ENCODE results near the gene TMPO. TPM values are rescaled to one million over a fixed set of nuclear protein-coding genes. Genes with fewer than 3 reads are reported as not detected.
A peak's percentile ranks its signal among the peaks of the same experiment; 100 is the strongest.

TMPO gene
- total RNA-seq, 1 experiment from 2014 or later, result 176 TPM

- Mint-ChIP-seq H3K9me3 (peaks cover 6% of the 10 kb centered on the region; the same call in 1 of the 2 replicates), H3K4me1 (no peaks in the 10 kb centered on the region), H3K27me3 (ENCODE audit: low read depth) (no peaks in the 10 kb centered on the region), H3K4me3 (no peak overlapping the region), H3K36me3 (no peaks in the 10 kb centered on the region), H3K27ac (no peak overlapping the region)
- ATAC-seq (peak; percentile 94), DNase-seq (ENCODE audit: low spot score) (no peak)
- ChIA-PET CTCF (interaction anchor here (0.6 to 2.4 kb wide), 17 partner anchors 10 to 427 kb away, joined by 3 to 16 read pairs (median 4); partner anchors contain the start of genes IKBIP and SLC25A3), POLR2A (no interaction called here)
- TF ChIP-seq AFF4 (CRISPR knock-in tag; IDR thresholded peaks at IDR 0.05; ENCODE audit: borderline replicate concordance) (no peak), ETV6 (CRISPR knock-in tag; IDR thresholded peaks at IDR 0.05) (no peak), MXD4 (CRISPR knock-in tag; IDR thresholded peaks at IDR 0.05; ENCODE audit: borderline replicate concordance) (no peak), GTF2I (CRISPR knock-in tag; conservative IDR thresholded peaks at IDR 0.05) (no peak), OVOL2 (CRISPR knock-in tag; IDR thresholded peaks at IDR 0.05; ENCODE audit: borderline replicate concordance) (no peak), ZNF416 (CRISPR knock-in tag; IDR thresholded peaks at IDR 0.05) (no peak), ZNF671 (CRISPR knock-in tag; IDR thresholded peaks at IDR 0.05) (no peak), FOXP4 (CRISPR knock-in tag; IDR thresholded peaks at IDR 0.05) (no peak), CREB1 (CRISPR knock-in tag; IDR thresholded peaks at IDR 0.05) (no peak), KAT7 (CRISPR knock-in tag; IDR thresholded peaks at IDR 0.05; ENCODE audit: borderline replicate concordance) (no peak), AR (CRISPR knock-in tag; IDR thresholded peaks at IDR 0.05) (no peak)
- TF ChIP-seq, protein P1, sequence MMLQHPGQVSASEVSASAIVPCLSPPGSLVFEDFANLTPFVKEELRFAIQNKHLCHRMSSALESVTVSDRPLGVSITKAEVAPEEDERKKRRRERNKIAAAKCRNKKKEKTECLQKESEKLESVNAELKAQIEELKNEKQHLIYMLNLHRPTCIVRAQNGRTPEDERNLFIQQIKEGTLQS (CRISPR knock-in tag; conservative IDR thresholded peaks at IDR 0.05), result no peak
- TF ChIP-seq, protein P2, sequence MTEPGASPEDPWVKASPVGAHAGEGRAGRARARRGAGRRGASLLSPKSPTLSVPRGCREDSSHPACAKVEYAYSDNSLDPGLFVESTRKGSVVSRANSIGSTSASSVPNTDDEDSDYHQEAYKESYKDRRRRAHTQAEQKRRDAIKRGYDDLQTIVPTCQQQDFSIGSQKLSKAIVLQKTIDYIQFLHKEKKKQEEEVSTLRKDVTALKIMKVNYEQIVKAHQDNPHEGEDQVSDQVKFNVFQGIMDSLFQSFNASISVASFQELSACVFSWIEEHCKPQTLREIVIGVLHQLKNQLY (CRISPR knock-in tag; IDR thresholded peaks at IDR 0.05), result no peak
- TF ChIP-seq, protein P3, sequence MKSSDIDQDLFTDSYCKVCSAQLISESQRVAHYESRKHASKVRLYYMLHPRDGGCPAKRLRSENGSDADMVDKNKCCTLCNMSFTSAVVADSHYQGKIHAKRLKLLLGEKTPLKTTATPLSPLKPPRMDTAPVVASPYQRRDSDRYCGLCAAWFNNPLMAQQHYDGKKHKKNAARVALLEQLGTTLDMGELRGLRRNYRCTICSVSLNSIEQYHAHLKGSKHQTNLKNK (CRISPR knock-in tag; IDR thresholded peaks at IDR 0.05), result no peak
- TF ChIP-seq, protein P4, sequence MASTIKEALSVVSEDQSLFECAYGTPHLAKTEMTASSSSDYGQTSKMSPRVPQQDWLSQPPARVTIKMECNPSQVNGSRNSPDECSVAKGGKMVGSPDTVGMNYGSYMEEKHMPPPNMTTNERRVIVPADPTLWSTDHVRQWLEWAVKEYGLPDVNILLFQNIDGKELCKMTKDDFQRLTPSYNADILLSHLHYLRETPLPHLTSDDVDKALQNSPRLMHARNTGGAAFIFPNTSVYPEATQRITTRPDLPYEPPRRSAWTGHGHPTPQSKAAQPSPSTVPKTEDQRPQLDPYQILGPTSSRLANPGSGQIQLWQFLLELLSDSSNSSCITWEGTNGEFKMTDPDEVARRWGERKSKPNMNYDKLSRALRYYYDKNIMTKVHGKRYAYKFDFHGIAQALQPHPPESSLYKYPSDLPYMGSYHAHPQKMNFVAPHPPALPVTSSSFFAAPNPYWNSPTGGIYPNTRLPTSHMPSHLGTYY (CRISPR knock-in tag; IDR thresholded peaks at IDR 0.05), result no peak
Observed at GRCh38 chr12:98572010-98572409, 56.6 kb downstream of the TMPO start.

All from WTC11 (cell line).